Sigmoid colon (tissue), 4 donors: ENCODE results near the gene CLK3.

Experiments used
- CTCF ChIP-seq, 4 experiments: fragments of 450-650 bp in 3 of 4; fragments of 200-600 bp in 1 of 4; IDR thresholded peaks; one replicate each; pipeline ENCODE4 v1.5.1; 2016 to 2019; ENCODE audit warnings: antibody characterized with exemption in 4 of 4, mild to moderate bottlenecking in 3 of 4, moderate library complexity in 2 of 4
- POLR2AphosphoS5 ChIP-seq, 4 donors: sonication (generic); formaldehyde crosslinking; IDR thresholded peaks; one replicate each; pipeline ENCODE4 v1.6.1; 2017; ENCODE audit warnings: antibody characterized with exemption in 4 of 4

GRCh38 chr15:74627766-74628165 lies 12.1 kb downstream of the CLK3 start:
- no peak for TF ChIP-seq CTCF (IDR thresholded peaks at IDR 0.05)
- no peak for TF ChIP-seq POLR2AphosphoS5 (IDR thresholded peaks at IDR 0.05)
